NCI-H2081 treated with DMSO at 0.1 percent for 48 hours (cell line): ENCODE results near the gene TATDN2.
"Not testable (repeated sequence)": the region's sequence is repeated elsewhere in the genome, so short reads cannot be mapped to it uniquely, and the experiment has no call there.

ENCODE experiments used
- DNase-seq: peaks from one replicate; lab custom pipeline; 2025; lab: John Stamatoyannopoulos, UW

The TATDN2 gene

GRCh38 chr3:10238345-10239183, 9.7 kb upstream of the TATDN2 start:
- no peak for DNase-seq

- no peak for DNase-seq
Measured at GRCh38 chr3:10240799-10241198, 7.5 kb upstream of the TATDN2 start.

GRCh38 chr3:10242182-10243065, 5.8 kb upstream of the TATDN2 start:
- no peak for DNase-seq

- no peak for DNase-seq
Measured at GRCh38 chr3:10244009-10244408, 4.2 kb upstream of the TATDN2 start.

GRCh38 chr3:10245081-10245712, 3.1 kb upstream of the TATDN2 start:
- no peak for DNase-seq

GRCh38 chr3:10247679-10248183, 528 bp upstream of the TATDN2 start:
- DNase-seq = no peak

- no peak for DNase-seq
Measured at GRCh38 chr3:10248984-10249748, 907 bp downstream of the TATDN2 start.

GRCh38 chr3:10249833-10250232, 1.6 kb downstream of the TATDN2 start:
- DNase-seq = no peak

- DNase-seq = no peak
Measured at GRCh38 chr3:10251006-10251405, 2.7 kb downstream of the TATDN2 start.

GRCh38 chr3:10253731-10254130, 5.5 kb downstream of the TATDN2 start:
- no peak for DNase-seq

GRCh38 chr3:10255835-10256234, 7.6 kb downstream of the TATDN2 start:
- no peak for DNase-seq

GRCh38 chr3:10259036-10259435, 10.8 kb downstream of the TATDN2 start:
- no peak for DNase-seq

- DNase-seq = no peak
Measured at GRCh38 chr3:10259798-10260197, 11.5 kb downstream of the TATDN2 start.

- no peak for DNase-seq
Measured at GRCh38 chr3:10260211-10260701, 12.0 kb downstream of the TATDN2 start.

- no peak for DNase-seq
Measured at GRCh38 chr3:10262027-10262426, 13.8 kb downstream of the TATDN2 start.

- DNase-seq = no peak
Measured at GRCh38 chr3:10263646-10264363, 15.5 kb downstream of the TATDN2 start.

- no peak for DNase-seq
Measured at GRCh38 chr3:10265833-10266232, 17.6 kb downstream of the TATDN2 start.

GRCh38 chr3:10266936-10267335, 18.7 kb downstream of the TATDN2 start:
- DNase-seq = not testable (repeated sequence)

GRCh38 chr3:10268116-10268515, 19.9 kb downstream of the TATDN2 start:
- DNase-seq = no peak

- no peak for DNase-seq
Measured at GRCh38 chr3:10268930-10269329, 20.7 kb downstream of the TATDN2 start.

GRCh38 chr3:10269443-10269842, 21.2 kb downstream of the TATDN2 start:
- DNase-seq = no peak
